Gastrocnemius medialis (tissue), 4 donors: Measurements from ENCODE around the gene CHST11.

Experiments used
- CTCF ChIP-seq, 5 experiments: fragments of 450-650 bp in 3 of 5; fragments of 200-600 bp in 2 of 5; sonication (generic) in 2 of 5; IDR thresholded peaks in 4 of 5; conservative IDR thresholded peaks in 1 of 5; 1 replicate in 4 of 5; 2 replicates in 1 of 5; pipeline ENCODE4 v1.5.1; 2016 to 2019; ENCODE audit warnings: antibody characterized with exemption in 5 of 5, mild to moderate bottlenecking in 3 of 5, moderate library complexity in 3 of 5
- POLR2A ChIP-seq, 2 donors: fragments of 450-650 bp; IDR thresholded peaks; one replicate each; pipeline ENCODE4 v1.6.1; 2017; ENCODE audit warnings: antibody characterized with exemption in 2 of 2, mild to moderate bottlenecking in 2 of 2, moderate library complexity in 2 of 2

- TF ChIP-seq POLR2A (IDR thresholded peaks at IDR 0.05) (no peak), CTCF (IDR thresholded peaks at IDR 0.05 in 4 of 5, conservative IDR thresholded peaks at IDR 0.05 in 1 of 5) (no peak)
Measured at GRCh38 chr12:104799458-104799857, 342.7 kb downstream of the CHST11 start.
